Mesendoderm (in vitro differentiated cells): ENCODE data around the gene MRPL11.

ENCODE experiments used
- DNase-seq: peaks from one replicate; pipeline ENCODE4 v3.0.0; 2013
- H2AK5ac ChIP-seq: 2 replicates; pipeline ENCODE4 v1.6.1; 2013; ENCODE audit warnings: low read length, inconsistent platforms
- H2BK120ac ChIP-seq: 2 replicates; pipeline ENCODE4 v1.6.1; 2013; ENCODE audit warnings: low read depth, mild to moderate bottlenecking, low read length, moderate library complexity, mixed read lengths
- H2BK15ac ChIP-seq: replicated peaks from 2 replicates; pipeline ENCODE4 v1.6.1; 2013; ENCODE audit warnings: low read depth, mild to moderate bottlenecking, moderate library complexity
- H2BK5ac ChIP-seq: 2 replicates; pipeline ENCODE4 v1.6.1; 2013; ENCODE audit warnings: low read length, inconsistent platforms
- H3K18ac ChIP-seq: 2 replicates; pipeline ENCODE4 v1.6.1; 2013; ENCODE audit warnings: mild to moderate bottlenecking, low read length, mixed read lengths
- H3K23ac ChIP-seq: one replicate; pipeline ENCODE4 v1.6.1; 2013; ENCODE audit warnings: low read length
- H3K27ac ChIP-seq: 2 replicates; pipeline ENCODE4 v1.5.1; 2013; ENCODE audit warnings: low read depth, mild to moderate bottlenecking, inconsistent platforms, low read length, moderate library complexity
- H3K27me3 ChIP-seq: 2 replicates; pipeline ENCODE4 v1.6.1; 2013; ENCODE audit warnings: low read length, control low read depth, mild to moderate bottlenecking, inconsistent platforms; ENCODE audit not compliant: insufficient read depth, poor library complexity
- H3K36me3 ChIP-seq: 2 replicates; pipeline ENCODE4 v1.6.1; 2013; ENCODE audit warnings: low read length, inconsistent platforms; ENCODE audit not compliant: control insufficient read depth, insufficient read depth
- H3K4ac ChIP-seq: one replicate; pipeline ENCODE4 v1.6.1; 2013; ENCODE audit warnings: low read depth, mild to moderate bottlenecking, low read length, moderate library complexity
- H3K4me1 ChIP-seq: 2 replicates; pipeline ENCODE4 v1.6.1; 2013; ENCODE audit warnings: low read depth, low read length, inconsistent platforms; ENCODE audit not compliant: control insufficient read depth
- H3K4me2 ChIP-seq: 2 replicates; pipeline ENCODE4 v1.6.1; 2013; ENCODE audit warnings: low read length
- H3K4me3 ChIP-seq: 2 replicates; pipeline ENCODE4 v1.5.1; 2013; ENCODE audit warnings: mild to moderate bottlenecking, low read length
- H3K56ac ChIP-seq: one replicate; pipeline ENCODE4 v1.6.1; 2013; ENCODE audit warnings: low read length
- H3K79me1 ChIP-seq: 2 replicates; pipeline ENCODE4 v1.6.1; 2013; ENCODE audit warnings: low read length, inconsistent platforms
- H3K79me2 ChIP-seq: 2 replicates; pipeline ENCODE4 v1.6.1; 2013; ENCODE audit warnings: mild to moderate bottlenecking, low read length; ENCODE audit not compliant: control insufficient read depth, insufficient read depth
- H3K9ac ChIP-seq: 2 replicates; pipeline ENCODE4 v1.6.1; 2013; ENCODE audit warnings: low read length, inconsistent platforms
- H4K5ac ChIP-seq: one replicate; pipeline ENCODE4 v1.6.1; 2013; ENCODE audit warnings: low read length
- H4K8ac ChIP-seq: one replicate; pipeline ENCODE4 v1.6.1; 2013; ENCODE audit warnings: low read depth, mild to moderate bottlenecking, control low read depth, low read length, moderate library complexity
- WGBS: extraction: QIAGEN DNeasy Blood & Tissue Kit; methylation state at CpG from one replicate; pipeline ENCODE4 v1.1.7; 2013; ENCODE audit warnings: low lambda C conversion rate, missing lambda C conversion rate; ENCODE audit not compliant: insufficient coverage; ENCODE audit errors: extremely low coverage; 5-methylcytosine and 5-hydroxymethylcytosine counted together

The MRPL11 gene

DNA sequence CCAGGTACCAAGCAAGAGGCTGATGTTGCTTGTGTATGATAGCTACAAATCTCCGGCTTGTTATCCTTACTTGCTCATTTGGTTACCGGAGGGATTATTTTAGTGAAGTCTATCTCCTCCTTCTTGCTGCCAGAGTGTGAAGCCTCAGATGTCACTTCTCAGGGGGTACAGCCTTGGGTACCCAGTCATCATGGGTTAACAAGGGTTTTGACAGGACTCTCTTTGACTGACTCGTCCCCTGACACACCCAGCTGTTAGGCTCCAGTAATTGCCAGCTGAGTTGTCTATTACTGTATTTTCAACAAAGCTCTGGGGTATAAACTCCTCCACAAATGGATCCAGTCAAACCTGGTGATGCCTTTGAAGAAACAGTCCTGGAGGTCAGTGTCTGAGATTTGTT is 16.2 kb upstream of the MRPL11 start:
- Histone ChIP-seq H3K79me1 (no peaks in the 10 kb centered on the region), H3K56ac (no peak overlapping the region), H4K8ac (no peak overlapping the region), H3K4me2 (no peak overlapping the region), H3K9ac (no peak overlapping the region), H3K4me3 (no peak overlapping the region), H3K27ac (no peak overlapping the region), H3K4me1 (no peaks in the 10 kb centered on the region), H3K18ac (no peak overlapping the region), H3K27me3 (no peaks in the 10 kb centered on the region), H2BK120ac (no peak overlapping the region), H4K5ac (no peak overlapping the region), H3K79me2 (no peaks in the 10 kb centered on the region), H2BK15ac (no peak overlapping the region), H3K36me3 (no peaks in the 10 kb centered on the region), H3K4ac (no peak overlapping the region), H2BK5ac (no peak overlapping the region), H3K23ac (no peak overlapping the region), H2AK5ac (no peak overlapping the region)
- DNase-seq, result no peak
- no CpG with 5 or more reads among the region's 3 CpGs for WGBS

DNA sequence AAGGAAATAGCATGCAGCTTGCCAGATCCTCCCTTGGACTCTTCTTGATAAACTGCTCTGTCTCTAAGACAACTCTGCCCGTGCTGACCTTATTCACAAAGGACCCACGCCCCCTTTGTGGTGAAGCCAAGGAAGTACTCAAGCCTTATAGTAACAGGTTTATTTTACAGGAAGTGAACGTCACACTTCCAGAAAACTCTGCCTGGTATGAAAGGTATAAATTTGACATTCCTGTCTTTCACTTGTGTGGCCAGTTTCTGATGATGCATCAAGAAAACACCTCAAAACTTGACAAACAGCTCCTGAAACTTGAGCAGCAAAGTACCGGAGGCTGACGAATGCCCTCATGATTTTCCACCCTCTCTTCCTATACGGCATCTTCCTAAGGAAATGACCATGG is 15.6 kb upstream of the MRPL11 start:
- no peak overlapping the region for H4K8ac ChIP-seq
- no peaks in the 10 kb centered on the region for H3K79me1 ChIP-seq
- no peak overlapping the region for H3K56ac ChIP-seq
- no peak overlapping the region for H4K5ac ChIP-seq
- no peak for DNase-seq
- no peak overlapping the region for H3K23ac ChIP-seq
- H3K18ac ChIP-seq, result no peak overlapping the region
- H3K27ac ChIP-seq, result no peak overlapping the region
- no peaks in the 10 kb centered on the region for H3K79me2 ChIP-seq
- no peak overlapping the region for H2BK15ac ChIP-seq
- no peak overlapping the region for H2AK5ac ChIP-seq
- H2BK5ac ChIP-seq, result no peak overlapping the region
- no peak overlapping the region for H2BK120ac ChIP-seq
- H3K4me3 ChIP-seq, result no peak overlapping the region
- H3K4me2 ChIP-seq, result no peak overlapping the region
- no peaks in the 10 kb centered on the region for H3K4me1 ChIP-seq
- no peaks in the 10 kb centered on the region for H3K27me3 ChIP-seq
- no peak overlapping the region for H3K9ac ChIP-seq
- no peaks in the 10 kb centered on the region for H3K36me3 ChIP-seq
- WGBS, result no CpG with 5 or more reads among the region's 6 CpGs
- no peak overlapping the region for H3K4ac ChIP-seq

DNA sequence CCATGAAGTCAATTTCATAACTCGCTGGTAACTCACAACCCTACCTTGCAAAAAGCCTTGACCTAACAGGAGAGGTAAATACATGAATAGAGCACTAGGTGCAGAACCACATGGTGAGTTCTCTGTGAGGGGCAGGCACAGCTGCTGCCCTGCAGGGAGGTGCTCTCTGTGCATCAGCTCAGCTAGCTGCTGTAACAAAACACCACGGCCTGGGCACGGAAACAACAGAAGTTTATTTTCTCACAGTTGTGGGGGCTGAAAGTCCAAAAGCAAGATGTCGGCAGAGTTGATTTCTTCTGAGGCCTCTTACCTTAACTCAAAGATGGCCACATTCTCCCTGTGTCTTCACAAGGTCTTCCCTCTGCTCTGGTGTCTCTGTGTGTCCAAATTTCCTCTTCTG is 13.0 kb upstream of the MRPL11 start:
- H3K27ac ChIP-seq, result no peak overlapping the region
- H2BK15ac ChIP-seq, result no peak overlapping the region
- H3K79me2 ChIP-seq, result no peaks in the 10 kb centered on the region
- H3K27me3 ChIP-seq, result no peaks in the 10 kb centered on the region
- WGBS, result no CpG with 5 or more reads among the region's 4 CpGs
- no peak overlapping the region for H3K18ac ChIP-seq
- no peak overlapping the region for H4K5ac ChIP-seq
- H3K36me3 ChIP-seq, result no peaks in the 10 kb centered on the region
- no peak overlapping the region for H2BK5ac ChIP-seq
- H3K56ac ChIP-seq, result no peak overlapping the region
- no peaks in the 10 kb centered on the region for H3K4me1 ChIP-seq
- H3K79me1 ChIP-seq, result no peaks in the 10 kb centered on the region
- H4K8ac ChIP-seq, result no peak overlapping the region
- no peak overlapping the region for H3K9ac ChIP-seq
- no peak overlapping the region for H3K4ac ChIP-seq
- no peak overlapping the region for H3K4me3 ChIP-seq
- DNase-seq, result no peak
- H3K4me2 ChIP-seq, result no peak overlapping the region
- H3K23ac ChIP-seq, result no peak overlapping the region
- no peak overlapping the region for H2BK120ac ChIP-seq
- no peak overlapping the region for H2AK5ac ChIP-seq

DNA sequence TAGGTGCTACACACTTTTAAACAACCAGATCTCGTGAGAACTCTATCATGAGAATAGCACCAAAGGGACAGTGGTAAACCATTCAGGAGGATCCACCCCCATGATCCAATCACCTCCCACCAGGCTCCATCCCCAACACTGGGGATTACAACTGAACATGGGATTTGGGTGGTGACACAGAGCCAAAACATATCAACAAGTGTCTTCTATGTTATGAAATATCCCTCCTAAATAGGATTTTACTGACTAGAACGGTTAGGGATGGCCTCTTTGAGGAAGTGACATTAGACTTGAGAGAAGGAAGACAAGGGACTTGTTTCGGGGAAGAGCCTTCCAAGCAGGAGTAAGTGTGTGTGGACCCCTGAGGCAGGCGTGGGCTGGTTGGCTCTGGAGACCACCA is 11.9 kb upstream of the MRPL11 start:
- H3K4ac ChIP-seq, result no peak overlapping the region

DNA sequence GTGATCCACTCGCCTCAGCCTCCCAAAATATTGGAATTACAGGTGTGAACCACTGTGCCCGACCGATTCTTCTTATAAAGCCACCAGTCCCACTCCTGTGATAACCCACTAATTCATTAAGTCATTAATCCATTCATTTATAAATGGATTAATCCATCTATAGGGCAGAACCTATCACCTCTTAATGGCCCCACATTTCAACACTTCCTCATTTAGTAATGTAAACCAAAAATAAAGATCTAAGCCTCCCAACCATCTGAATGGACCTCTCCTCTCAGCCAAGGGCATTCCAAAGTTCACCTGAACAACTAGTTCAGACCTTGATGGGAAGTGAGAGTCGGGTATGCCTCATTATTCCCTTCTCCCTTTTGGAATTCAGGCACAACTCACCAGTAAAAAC is 9.9 kb upstream of the MRPL11 start:
- Histone ChIP-seq H3K79me2 (no peaks in the 10 kb centered on the region), H3K56ac (no peak overlapping the region), H4K8ac (no peak overlapping the region), H3K23ac (no peak overlapping the region), H2AK5ac (no peak overlapping the region), H3K4ac (no peak overlapping the region), H2BK15ac (no peak overlapping the region), H4K5ac (no peak overlapping the region), H3K4me3 (no peak overlapping the region), H3K4me2 (no peak overlapping the region), H3K9ac (no peak overlapping the region), H3K36me3 (no peaks in the 10 kb centered on the region), H3K4me1 (no peaks in the 10 kb centered on the region), H3K27ac (no peak overlapping the region), H3K79me1 (no peaks in the 10 kb centered on the region), H2BK5ac (no peak overlapping the region), H3K27me3 (no peaks in the 10 kb centered on the region), H2BK120ac (no peak overlapping the region), H3K18ac (no peak overlapping the region)
- DNase-seq, result no peak
- WGBS, result no CpG with 5 or more reads among the region's 4 CpGs

More for the DNA sequence above, 11.9 kb upstream of the MRPL11 start:
- WGBS, result no CpG with 5 or more reads among the region's 4 CpGs
- H3K23ac ChIP-seq, result no peak overlapping the region
- no peak overlapping the region for H2BK120ac ChIP-seq
- no peak overlapping the region for H3K18ac ChIP-seq
- no peaks in the 10 kb centered on the region for H3K79me2 ChIP-seq
- H3K4me3 ChIP-seq, result no peak overlapping the region
- no peak overlapping the region for H2BK15ac ChIP-seq
- H3K56ac ChIP-seq, result no peak overlapping the region
- H3K4me2 ChIP-seq, result no peak overlapping the region
- no peak overlapping the region for H2BK5ac ChIP-seq
- H2AK5ac ChIP-seq, result no peak overlapping the region
- H4K8ac ChIP-seq, result no peak overlapping the region
- H3K79me1 ChIP-seq, result no peaks in the 10 kb centered on the region
- H4K5ac ChIP-seq, result no peak overlapping the region
- no peak overlapping the region for H3K27ac ChIP-seq
- no peaks in the 10 kb centered on the region for H3K36me3 ChIP-seq
- no peak for DNase-seq
- no peaks in the 10 kb centered on the region for H3K4me1 ChIP-seq
- no peaks in the 10 kb centered on the region for H3K27me3 ChIP-seq
- no peak overlapping the region for H3K9ac ChIP-seq

DNA sequence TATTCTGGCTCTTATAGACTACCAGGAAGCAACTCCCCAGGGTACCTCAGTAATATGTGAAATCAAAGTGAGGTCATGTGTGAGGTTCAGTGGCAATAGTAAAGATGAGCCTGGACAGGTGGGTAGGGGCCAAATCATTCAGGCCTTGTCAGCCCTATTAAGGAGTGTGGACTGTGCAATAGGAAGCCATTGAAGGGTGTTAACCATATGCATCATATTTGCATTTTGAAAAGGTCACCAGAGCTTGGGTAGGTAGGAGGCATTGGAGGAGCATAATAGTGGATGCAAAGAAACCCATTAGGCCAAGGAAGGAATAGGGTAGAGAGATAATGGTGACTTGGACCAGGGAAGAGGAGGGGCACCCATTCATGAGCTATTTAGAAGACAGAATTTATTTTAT is 8.4 kb upstream of the MRPL11 start:
- Histone ChIP-seq H3K79me2 (no peaks in the 10 kb centered on the region), H3K4me2 (no peak overlapping the region), H3K79me1 (no peaks in the 10 kb centered on the region), H3K18ac (no peak overlapping the region), H3K27ac (no peak overlapping the region), H4K5ac (no peak overlapping the region), H3K27me3 (no peaks in the 10 kb centered on the region), H3K4me3 (no peak overlapping the region), H3K9ac (no peak overlapping the region), H3K4me1 (no peaks in the 10 kb centered on the region), H2BK5ac (no peak overlapping the region), H3K23ac (no peak overlapping the region), H3K36me3 (no peaks in the 10 kb centered on the region), H2AK5ac (no peak overlapping the region), H3K56ac (no peak overlapping the region), H2BK120ac (no peak overlapping the region), H3K4ac (no peak overlapping the region), H4K8ac (no peak overlapping the region), H2BK15ac (no peak overlapping the region)
- DNase-seq, result no peak
